ENCODE results near the gene APLNR.

Gene APLNR

GRCh38 chr11:57217053-57217452 is 20.0 kb downstream of the APLNR start:
- no peak for DNase-seq (ENCODE audit: low read depth)

- no peak for DNase-seq (ENCODE audit: low read depth)
Observed at GRCh38 chr11:57216463-57216862, 20.6 kb downstream of the APLNR start.

- peak; percentile 41 for DNase-seq (ENCODE audit: low read depth)
Observed at GRCh38 chr11:57214494-57214893, 22.6 kb downstream of the APLNR start.

GRCh38 chr11:57214098-57214417 is 23.0 kb downstream of the APLNR start:
- no peak for DNase-seq (ENCODE audit: low read depth)

DNA sequence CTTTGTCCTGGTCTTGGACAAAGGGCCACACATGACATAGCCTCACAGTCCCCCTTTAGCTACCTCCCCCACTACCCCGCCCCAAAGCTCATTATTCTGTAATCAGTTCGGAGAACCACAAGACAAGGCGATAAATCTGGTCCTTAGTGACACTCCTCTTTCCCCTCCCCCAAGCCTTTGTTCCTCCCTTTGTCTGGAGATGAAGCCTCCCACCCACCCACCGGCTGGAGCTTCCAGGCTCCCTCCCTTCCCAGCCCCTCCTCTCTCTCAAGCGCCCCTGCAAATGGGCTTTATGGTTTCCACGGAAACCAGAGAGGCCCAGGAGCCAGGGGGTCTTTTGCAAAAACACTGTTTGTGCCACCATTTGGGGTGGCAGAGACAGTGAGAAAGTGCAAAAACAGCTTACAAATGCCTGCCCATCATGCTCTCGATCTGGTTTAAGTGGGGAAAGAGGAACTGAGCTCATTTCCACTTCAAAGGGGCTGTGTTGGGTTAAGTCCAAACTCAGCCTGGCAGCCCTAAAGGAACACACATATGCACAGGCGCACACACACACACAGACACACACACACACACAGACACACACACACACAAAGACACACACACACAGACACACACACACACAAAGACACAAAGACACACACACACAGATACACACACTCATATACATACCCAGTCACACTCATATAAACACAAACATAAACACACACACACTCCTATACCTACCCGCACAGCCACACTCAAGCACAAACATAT is 23.5 kb downstream of the APLNR start:
- no peak for DNase-seq (ENCODE audit: low read depth)

GRCh38 chr11:57210781-57211180 is 26.3 kb downstream of the APLNR start:
- no peak for DNase-seq (ENCODE audit: low read depth)

DNA sequence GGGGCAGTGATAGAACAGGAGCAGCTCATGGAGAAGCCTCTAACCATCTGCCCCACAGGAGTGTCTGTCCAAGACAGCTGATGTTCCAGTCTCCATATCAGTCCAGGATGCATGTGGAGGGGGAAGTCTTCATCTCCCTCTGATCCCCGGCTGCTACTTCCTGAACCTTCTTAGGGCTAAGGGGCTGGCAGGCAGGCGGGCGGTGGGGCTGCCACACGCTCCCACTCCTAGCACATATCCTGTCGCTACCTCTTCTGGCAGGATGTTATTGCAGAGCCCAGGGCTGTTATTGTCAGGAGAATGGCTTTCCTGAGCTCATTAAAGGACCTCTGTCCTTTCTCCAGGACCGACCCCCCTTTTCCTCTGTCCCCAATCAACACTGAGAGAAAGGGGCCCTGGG is 29.9 kb downstream of the APLNR start:
- DNase-seq (ENCODE audit: low read depth): no peak

DNA sequence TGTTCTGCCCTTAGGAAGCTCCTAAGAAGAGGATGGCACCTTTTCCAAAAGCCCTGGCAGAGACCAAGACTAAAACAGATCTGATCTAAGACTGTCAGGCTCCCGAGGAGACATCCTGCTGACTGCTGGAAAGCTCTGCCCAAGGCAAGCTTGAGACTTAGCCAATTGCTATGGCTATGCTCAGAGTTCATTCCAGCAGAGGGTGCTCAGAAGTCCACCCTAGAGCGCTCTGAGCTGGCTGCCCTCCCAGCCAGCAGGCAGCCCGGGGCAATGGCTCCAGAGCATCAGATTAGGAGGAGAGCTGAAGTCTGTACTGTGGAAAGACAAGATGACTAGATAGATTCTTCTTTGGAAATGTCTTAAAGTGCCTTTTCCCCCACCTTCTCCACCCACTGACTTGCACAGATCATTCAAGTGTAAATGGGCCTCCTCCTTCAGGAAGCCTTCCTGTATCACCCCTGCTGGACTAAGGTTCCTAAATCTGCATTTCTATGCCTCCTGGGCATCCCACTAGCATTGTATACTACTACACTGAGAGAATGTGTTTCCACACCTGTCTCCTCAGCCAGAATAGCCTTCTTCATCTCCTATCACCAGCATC is 31.9 kb downstream of the APLNR start:
- peak; percentile 65 for DNase-seq (ENCODE audit: low read depth)

GRCh38 chr11:57203882-57204480 is 33.1 kb downstream of the APLNR start:
- DNase-seq (ENCODE audit: low read depth): no peak

DNA sequence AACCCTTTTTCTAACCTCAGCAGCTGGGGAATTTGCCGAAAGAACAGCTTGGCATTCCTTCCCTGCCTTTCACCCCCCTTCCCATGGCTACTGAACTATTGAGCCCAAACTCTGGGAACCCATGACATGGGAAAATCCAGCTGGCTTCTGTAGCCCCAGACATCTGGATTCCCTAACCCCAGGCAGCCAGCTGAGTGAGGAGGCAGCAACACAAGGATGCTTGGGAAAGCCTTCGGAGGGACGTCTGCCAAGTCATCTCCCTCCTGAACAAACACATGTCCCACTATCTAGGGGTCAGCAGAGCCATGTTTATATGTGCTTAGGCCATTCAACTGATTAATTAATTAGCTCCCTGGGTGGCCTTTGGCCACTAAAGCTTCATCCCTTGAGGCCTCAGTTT is 33.7 kb downstream of the APLNR start:
- no peak for DNase-seq (ENCODE audit: low read depth)

- DNase-seq (ENCODE audit: low read depth): no peak
Observed at GRCh38 chr11:57202281-57202680, 34.8 kb downstream of the APLNR start.

GRCh38 chr11:57200917-57201316 is 36.1 kb downstream of the APLNR start:
- no peak for DNase-seq (ENCODE audit: low read depth)

- no peak for DNase-seq (ENCODE audit: low read depth)
Observed at GRCh38 chr11:57199330-57199729, 37.7 kb downstream of the APLNR start.

DNA sequence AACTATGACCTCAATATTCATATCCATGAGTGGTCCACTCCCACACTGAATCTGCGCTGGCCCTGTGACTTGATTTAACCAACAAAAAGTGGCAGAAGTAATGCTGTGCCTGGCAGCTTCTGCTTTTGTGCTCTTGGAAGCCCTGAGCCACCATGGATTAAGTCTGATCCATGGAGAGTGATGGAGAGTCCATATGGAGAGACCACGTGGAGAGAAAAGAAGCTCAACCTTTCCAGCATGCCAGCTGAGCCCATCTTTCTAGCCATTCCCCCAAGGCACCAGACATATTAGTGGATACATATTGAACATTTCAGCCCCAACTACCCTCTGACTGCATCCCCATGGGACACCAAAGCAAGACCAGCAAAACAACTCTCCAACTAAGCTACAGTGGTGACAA is 39.3 kb downstream of the APLNR start:
- DNase-seq (ENCODE audit: low read depth): no peak

- DNase-seq (ENCODE audit: low read depth): no peak
Observed at GRCh38 chr11:57196596-57196995, 40.5 kb downstream of the APLNR start.

GRCh38 chr11:57192316-57192715 is 44.7 kb downstream of the APLNR start:
- DNase-seq (ENCODE audit: low read depth): no peak

DNA sequence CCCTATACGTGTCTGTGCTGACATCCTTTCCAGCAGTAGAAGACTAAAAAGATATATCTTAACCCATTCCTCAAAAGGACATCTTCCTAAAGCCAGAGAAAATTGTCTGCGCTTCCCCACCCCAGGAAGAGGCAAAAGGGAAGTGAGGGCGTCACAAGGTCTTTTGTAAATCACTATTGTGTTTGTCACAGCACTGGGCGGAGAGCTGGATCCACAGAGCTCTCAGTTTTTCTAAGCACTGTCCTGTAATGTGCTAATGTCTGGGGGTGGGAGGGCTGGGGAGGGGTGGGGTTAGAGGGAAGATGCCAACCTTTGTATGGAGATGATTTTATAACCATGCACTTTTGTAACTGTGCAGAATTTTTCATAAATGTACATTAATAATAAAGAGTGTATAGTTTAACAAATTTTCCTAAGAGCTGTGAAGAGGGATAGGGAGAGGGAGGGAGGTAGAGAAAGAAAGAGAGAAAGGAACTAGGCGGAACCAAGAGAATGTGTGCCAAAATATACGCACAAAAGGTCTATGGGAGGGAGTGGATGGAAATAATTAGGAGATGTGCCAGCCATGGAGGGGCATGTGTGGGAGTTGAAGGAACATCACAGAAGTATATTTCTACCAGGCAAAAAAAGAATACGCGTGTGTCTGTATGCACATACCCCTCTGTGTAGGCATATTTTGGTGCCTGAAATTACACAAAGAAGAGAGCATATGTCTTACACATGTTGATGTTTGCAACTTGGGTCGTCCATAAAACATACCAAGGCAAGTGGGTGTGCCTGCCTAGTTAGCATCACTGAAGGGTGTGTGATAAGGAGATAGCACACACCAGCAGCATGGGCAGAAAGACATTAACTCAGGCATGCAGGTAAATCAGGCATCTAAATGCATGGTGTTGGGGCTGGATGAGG is 45.5 kb downstream of the APLNR start:
- no peak for DNase-seq (ENCODE audit: low read depth)

GRCh38 chr11:57190548-57190947 is 46.5 kb downstream of the APLNR start:
- no peak for DNase-seq (ENCODE audit: low read depth)

All from GM04503 (cell line).